ENCODE measurements around the gene KIAA1217. TPM values are rescaled to one million over a fixed set of nuclear protein-coding genes. Genes with fewer than 3 reads are reported as not detected.
A peak's percentile ranks its signal among the peaks of the same experiment; 100 is the strongest.

The KIAA1217 gene
- total RNA-seq, 4 donors from 2014 or later = 67.3 to 104 (median 89.8) TPM

- Histone ChIP-seq H3K4me3 (replicated peaks in 1 of 3) (no peak overlapping the region), H3K27ac (peak overlapping the region in 1 of 3 donors; percentile 9)
- intact Hi-C loops (cut with DNase I) = no loop called here
Observed at GRCh38 chr10:24341371-24341770, 132.4 kb downstream of the KIAA1217 start.

DNA sequence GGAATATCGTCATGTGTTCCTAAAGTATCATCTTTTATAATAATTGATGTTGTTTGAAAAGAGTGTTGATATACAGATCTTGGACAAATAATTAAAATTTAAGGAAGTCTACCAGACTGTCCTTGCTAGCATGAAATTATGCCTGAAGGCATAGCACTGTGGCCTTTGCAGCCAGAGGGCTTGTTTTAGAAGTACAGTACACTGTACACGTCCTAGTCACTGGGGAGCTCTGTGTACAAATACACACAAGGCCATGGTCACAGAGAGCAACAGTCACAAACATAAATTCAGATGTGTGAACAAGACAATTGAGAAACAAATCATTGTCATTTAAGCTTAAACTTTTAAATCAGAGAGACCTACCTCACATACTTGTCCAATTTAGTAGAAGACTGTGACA, 133.0 kb downstream of the KIAA1217 start:
- intact Hi-C loops (cut with DNase I) = no loop called here
- no peaks in the 10 kb centered on the region for H3K9me3 ChIP-seq
- peaks cover 10 to 32% of the 10 kb centered on the region in 2 donors for H3K4me1 ChIP-seq
- no peak for TF ChIP-seq POLR2A (IDR thresholded peaks at IDR 0.05)
- TF ChIP-seq CTCF (IDR thresholded peaks at IDR 0.05) = no peak
- DNase-seq = no peak
- 71 to 79% methylated on average over 2 of the region's 2 CpGs for WGBS, 2 donors
- H3K27ac ChIP-seq = no peak overlapping the region
- H3K4me3 ChIP-seq (replicated peaks in 1 of 3) = no peak overlapping the region
- H3K27me3 ChIP-seq = no peaks in the 10 kb centered on the region
- no peaks in the 10 kb centered on the region for H3K36me3 ChIP-seq

More at GRCh38 chr10:24341371-24341770, 132.4 kb downstream of the KIAA1217 start:
- Histone ChIP-seq H3K36me3 (no peaks in the 10 kb centered on the region), H3K9me3 (no peaks in the 10 kb centered on the region), H3K27me3 (no peaks in the 10 kb centered on the region), H3K4me1 (peaks cover 10 to 28% of the 10 kb centered on the region in 2 donors)
- no peak for DNase-seq
- no peak for TF ChIP-seq POLR2A (IDR thresholded peaks at IDR 0.05)
- TF ChIP-seq CTCF (IDR thresholded peaks at IDR 0.05) = no peak
- 72 to 78% methylated on average over 4 of the region's 4 CpGs for WGBS, 2 donors

GRCh38 chr10:24343686-24344085, 134.7 kb downstream of the KIAA1217 start:
- intact Hi-C loops (cut with DNase I) = no loop called here
- WGBS, 2 donors = 55 to 56% methylated on average over 4 of the region's 4 CpGs

DNA sequence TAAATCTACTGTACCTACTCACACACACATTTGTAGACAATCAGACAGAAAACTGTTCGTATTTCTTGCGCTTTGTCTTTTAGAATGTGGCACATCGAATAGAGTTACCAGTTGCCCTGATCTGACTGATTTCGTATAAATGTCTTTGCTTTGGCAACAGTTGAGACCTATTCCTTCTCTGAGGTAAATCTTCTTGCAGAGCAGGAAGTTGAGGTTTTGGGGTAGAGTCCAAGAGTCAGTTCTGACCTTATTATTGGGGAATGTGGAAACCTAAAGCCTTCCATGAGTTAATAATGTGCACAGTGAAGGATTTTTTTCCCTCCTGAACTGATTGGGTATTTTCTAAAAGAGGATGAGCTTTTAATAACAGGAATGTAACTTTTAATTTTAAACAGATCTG, 135.3 kb downstream of the KIAA1217 start:
- DNase-seq = no peak
- Histone ChIP-seq H3K36me3 (no peaks in the 10 kb centered on the region), H3K4me1 (peaks cover 18 to 40% of the 10 kb centered on the region in 2 donors), H3K27ac (peak overlapping the region in 2 of 3 donors; percentile 8 to 20), H3K9me3 (no peaks in the 10 kb centered on the region), H3K27me3 (no peaks in the 10 kb centered on the region), H3K4me3 (replicated peaks in 1 of 3) (no peak overlapping the region)
- intact Hi-C loops (cut with DNase I) = no loop called here
- TF ChIP-seq CTCF (IDR thresholded peaks at IDR 0.05) = no peak
- TF ChIP-seq POLR2A (IDR thresholded peaks at IDR 0.05) = no peak
- WGBS, 2 donors = 74 to 76% methylated on average over 4 of the region's 4 CpGs

More at GRCh38 chr10:24343686-24344085, 134.7 kb downstream of the KIAA1217 start:
- Histone ChIP-seq H3K4me1 (peaks cover 16 to 34% of the 10 kb centered on the region in 2 donors), H3K36me3 (no peaks in the 10 kb centered on the region), H3K27ac (peak overlapping the region in 2 of 3 donors; percentile 8 to 20), H3K4me3 (replicated peaks in 1 of 3) (no peak overlapping the region), H3K9me3 (no peaks in the 10 kb centered on the region), H3K27me3 (no peaks in the 10 kb centered on the region)
- no peak for TF ChIP-seq CTCF (IDR thresholded peaks at IDR 0.05)
- TF ChIP-seq POLR2A (IDR thresholded peaks at IDR 0.05) = no peak
- no peak for DNase-seq

DNA sequence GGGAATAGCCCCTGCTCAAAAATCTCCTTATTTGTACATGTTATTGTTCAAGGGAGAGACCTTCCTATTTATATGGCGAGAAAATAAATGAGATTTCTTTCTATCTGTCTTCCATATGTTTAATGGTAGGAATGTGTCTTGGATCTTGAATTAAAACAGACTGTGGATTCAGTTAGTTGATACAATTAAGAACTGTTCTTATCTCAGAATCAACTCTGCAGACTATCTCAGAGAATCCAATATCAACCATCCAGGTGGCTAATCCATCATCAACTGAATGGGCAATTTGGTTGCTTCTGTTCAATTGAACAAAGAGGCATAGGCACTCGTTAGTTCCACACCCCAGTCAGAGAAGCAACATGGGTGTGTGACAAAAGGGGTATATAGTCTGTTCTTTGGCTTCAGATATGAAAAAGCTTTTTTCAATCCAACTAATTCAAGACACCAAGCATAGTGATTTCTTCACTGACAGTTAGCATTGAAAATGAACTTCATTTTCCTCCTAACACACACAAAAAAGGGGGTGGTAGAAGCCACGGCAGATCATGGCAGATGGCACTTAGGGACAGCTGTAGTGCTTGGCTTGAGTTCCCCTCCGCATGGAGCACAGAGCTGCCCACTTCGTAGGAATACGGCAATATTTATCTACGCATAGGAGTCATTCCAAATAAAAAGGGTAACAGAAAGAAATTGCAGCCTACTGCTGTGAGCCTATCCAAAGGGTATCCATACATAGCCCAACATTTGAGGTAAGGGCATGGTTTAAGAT, 135.9 kb downstream of the KIAA1217 start:
- H3K27ac ChIP-seq = peak overlapping the region in 2 of 3 donors; percentile 8 to 20
- peaks cover 23 to 46% of the 10 kb centered on the region in 2 donors for H3K4me1 ChIP-seq
- no peak for TF ChIP-seq POLR2A (IDR thresholded peaks at IDR 0.05)
- TF ChIP-seq CTCF (IDR thresholded peaks at IDR 0.05) = no peak
- H3K36me3 ChIP-seq = no peaks in the 10 kb centered on the region
- H3K4me3 ChIP-seq (replicated peaks in 1 of 3) = no peak overlapping the region
- no peak for DNase-seq
- H3K9me3 ChIP-seq = no peaks in the 10 kb centered on the region
- intact Hi-C loops (cut with DNase I) = no loop called here
- H3K27me3 ChIP-seq = no peaks in the 10 kb centered on the region
- WGBS, 2 donors = 89 to 90% methylated on average over 7 of the region's 7 CpGs

Measured in thyroid gland (tissue), 4 donors.